Esophagus muscularis mucosa (tissue), 4 donors: ENCODE results near the gene PAOX. TPM values are rescaled to one million over a fixed set of nuclear protein-coding genes. Genes with fewer than 3 reads are reported as not detected.

ENCODE experiments used
- DNase-seq: peaks from one replicate; pipeline ENCODE4 v3.0.0-alpha.2; 2017; ENCODE audit errors: extremely low spot score
- H3K27ac ChIP-seq, 4 donors: fragments of 200-600 bp; sonication (generic); replicated peaks in 1 of 4; 1 replicate in 3 of 4; 2 replicates in 1 of 4; pipeline ENCODE4 v1.5.1; 2016 to 2019; ENCODE audit warnings: mild to moderate bottlenecking in 1 of 4
- H3K27me3 ChIP-seq, 4 donors: fragments of 200-600 bp; sonication (generic); one replicate each; pipeline versions ENCODE4 v1.5.1 to v1.6.0; 2016 to 2019
- H3K36me3 ChIP-seq, 4 donors: fragments of 200-600 bp; sonication (generic); one replicate each; pipeline ENCODE4 v1.5.1; 2016 to 2019
- H3K4me1 ChIP-seq, 4 donors: fragments of 200-600 bp; sonication (generic); one replicate each; pipeline ENCODE4 v1.5.1; 2016 to 2019
- H3K4me3 ChIP-seq, 4 donors: fragments of 200-600 bp; sonication (generic); 1 replicate in 2 of 4; 2 replicates in 2 of 4; pipeline ENCODE4 v1.5.1; 2016 to 2019; ENCODE audit warnings: mild to moderate bottlenecking in 4 of 4, moderate library complexity in 1 of 4
- H3K9me3 ChIP-seq, 4 donors: fragments of 200-600 bp; sonication (generic); 1 replicate in 3 of 4; 2 replicates in 1 of 4; pipeline ENCODE4 v1.5.1; 2016 to 2019
- CTCF ChIP-seq, 3 experiments: fragments of 200-600 bp in 2 of 3; fragments of 450-650 bp in 1 of 3; sonication (generic) in 2 of 3; IDR thresholded peaks; one replicate each; pipeline ENCODE4 v1.5.1; 2017 to 2019; ENCODE audit warnings: antibody characterized with exemption in 3 of 3, mild to moderate bottlenecking in 2 of 3, moderate library complexity in 1 of 3
- EP300 ChIP-seq: sonication (generic); formaldehyde crosslinking; IDR thresholded peaks from one replicate; pipeline ENCODE4 v1.6.1; 2017; ENCODE audit warnings: antibody characterized with exemption
- POLR2A ChIP-seq: fragments of 450-650 bp; IDR thresholded peaks from one replicate; pipeline ENCODE4 v1.6.1; 2017; ENCODE audit warnings: antibody characterized with exemption, moderate library complexity, mild to moderate bottlenecking, low read depth
- POLR2AphosphoS5 ChIP-seq, 2 donors: sonication (generic); formaldehyde crosslinking; IDR thresholded peaks; one replicate each; pipeline ENCODE4 v1.6.1; 2017; ENCODE audit warnings: antibody characterized with exemption in 2 of 2
- WGBS: methylation state at CpG from one replicate; pipeline ENCODE4 v1.1.5; 2018; 5-methylcytosine and 5-hydroxymethylcytosine counted together
- intact Hi-C: fragments of 100-400 bp; cut with DNase I; formaldehyde crosslinking; loops from one replicate; pipeline ENCODE4 v1.15.1; 2023
- total RNA-seq, 4 donors: library from RNA; depleted of rRNA; stranded (reverse); fragments of >200 nt; gene quantifications; one replicate each; pipeline versions ENCODE4 v1.1.0 to v1.2.1, GENCODE V29; 2016

PAOX gene
- total RNA-seq, 4 donors from 2014 or later, result 10.1 to 15.0 (median 14.3) TPM

DNA sequence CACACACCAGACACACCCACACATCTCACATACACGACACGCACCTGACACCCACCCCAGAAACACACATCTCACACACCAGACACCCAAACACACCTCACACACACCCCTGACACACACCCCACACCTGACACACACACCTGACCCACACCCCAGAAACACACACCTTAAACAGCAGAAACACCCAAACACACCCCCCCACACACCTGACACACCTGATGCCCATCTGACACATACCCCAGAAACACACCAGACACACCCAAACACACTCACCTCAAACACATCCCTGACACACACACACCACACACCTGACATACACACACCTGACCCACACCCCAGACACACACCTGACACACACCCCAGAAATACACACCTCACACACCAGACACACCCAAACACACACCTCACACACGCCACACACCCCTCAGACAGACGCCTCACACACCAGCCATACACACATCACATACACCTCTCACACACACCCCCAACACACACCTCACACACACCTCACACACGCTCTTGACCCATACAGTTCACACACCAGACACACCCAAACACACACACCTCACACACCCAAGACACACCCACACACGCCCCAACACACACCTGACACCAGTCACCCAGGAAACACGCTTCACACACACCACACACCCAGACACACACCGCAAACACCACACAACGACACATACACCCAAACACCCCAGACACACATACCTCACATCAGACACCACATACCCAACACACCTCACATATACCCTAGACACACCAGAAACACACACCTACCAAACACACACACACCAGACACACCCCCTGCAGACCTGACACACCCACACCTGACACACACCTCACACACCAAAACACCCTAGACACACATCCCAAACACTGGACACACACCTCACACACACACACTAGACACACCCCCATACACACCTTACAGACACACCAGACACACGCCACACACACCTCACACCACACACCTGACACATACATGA is 40.7 kb upstream of the PAOX start:
- peaks cover 11 to 90% (median 40%) of the 10 kb centered on the region in 4 donors for H3K27me3 ChIP-seq
- no peaks in the 10 kb centered on the region for H3K36me3 ChIP-seq
- WGBS, result 91% methylated on average over 10 of the region's 10 CpGs
- intact Hi-C loops, result loop anchor here (10.0 kb wide), 1 partner anchor 156 kb away; no protein-coding TSS in a partner anchor
- no peak for DNase-seq
- H3K4me3 ChIP-seq, result no peak overlapping the region
- TF ChIP-seq POLR2A (no peak), CTCF (IDR thresholded peaks at IDR 0.05) (no peak), EP300 (no peak), POLR2AphosphoS5 (IDR thresholded peaks at IDR 0.05) (no peak)
- H3K9me3 ChIP-seq, result no peaks in the 10 kb centered on the region
- H3K4me1 ChIP-seq, result peaks cover 22 to 28% (median 24%) of the 10 kb centered on the region in 4 donors
- no peak overlapping the region for H3K27ac ChIP-seq

- peaks cover 11 to 97% (median 36%) of the 10 kb centered on the region in 4 donors for H3K27me3 ChIP-seq
- TF ChIP-seq CTCF (IDR thresholded peaks at IDR 0.05) (no peak), EP300 (no peak), POLR2A (no peak), POLR2AphosphoS5 (IDR thresholded peaks at IDR 0.05) (no peak)
- H3K4me3 ChIP-seq, result no peak overlapping the region
- peaks cover 20 to 25% (median 21%) of the 10 kb centered on the region in 4 donors for H3K4me1 ChIP-seq
- DNase-seq, result no peak
- H3K36me3 ChIP-seq, result no peaks in the 10 kb centered on the region
- no peak overlapping the region for H3K27ac ChIP-seq
- WGBS, result 86% methylated on average over 13 of the region's 13 CpGs
- intact Hi-C loops, result loop anchor here (10.0 kb wide), 1 partner anchor 155 kb away; no protein-coding TSS in a partner anchor
- H3K9me3 ChIP-seq, result no peaks in the 10 kb centered on the region
These were observed 39.2 kb upstream of the PAOX start for GRCh38 chr10:133339708-133340380.

- 88% methylated on average over 4 of the region's 4 CpGs for WGBS
- Histone ChIP-seq H3K4me3 (no peak overlapping the region), H3K27me3 (peaks cover 0 to 97% (median 23%) of the 10 kb centered on the region in 4 donors), H3K27ac (no peak overlapping the region), H3K36me3 (no peaks in the 10 kb centered on the region), H3K9me3 (no peaks in the 10 kb centered on the region), H3K4me1 (peaks cover 0 to 8% (median 0%) of the 10 kb centered on the region in 4 donors)
- TF ChIP-seq POLR2AphosphoS5 (IDR thresholded peaks at IDR 0.05) (no peak), POLR2A (no peak), CTCF (IDR thresholded peaks at IDR 0.05) (no peak), EP300 (no peak)
- intact Hi-C loops, result no loop called here
- DNase-seq, result no peak
These were observed 37.1 kb upstream of the PAOX start for GRCh38 chr10:133341983-133342382.

- H3K27me3 ChIP-seq, result peaks cover 0 to 97% (median 20%) of the 10 kb centered on the region in 4 donors
- no peak overlapping the region for H3K27ac ChIP-seq
- no peak for DNase-seq
- peaks cover 0 to 4% (median 0%) of the 10 kb centered on the region in 4 donors for H3K4me1 ChIP-seq
- intact Hi-C loops, result no loop called here
- H3K36me3 ChIP-seq, result no peaks in the 10 kb centered on the region
- no peak for TF ChIP-seq CTCF (IDR thresholded peaks at IDR 0.05)
- no peak for TF ChIP-seq POLR2AphosphoS5 (IDR thresholded peaks at IDR 0.05)
- TF ChIP-seq POLR2A, result no peak
- no peak for TF ChIP-seq EP300
- H3K9me3 ChIP-seq, result no peaks in the 10 kb centered on the region
- WGBS, result 82% methylated on average over 8 of the region's 8 CpGs
- H3K4me3 ChIP-seq, result no peak overlapping the region
These were observed 36.1 kb upstream of the PAOX start for GRCh38 chr10:133342942-133343341.
